ENCODE results near the gene C1orf53.
A peak's percentile ranks its signal among the peaks of the same experiment; 100 is the strongest.
"Not testable (repeated sequence)": the region's sequence is repeated elsewhere in the genome, so short reads cannot be mapped to it uniquely, and the experiment has no call there.

The C1orf53 gene

GRCh38 chr1:197902454-197903195 lies at the start of gene C1orf53:
TSS of gene C1orf53 (plus strand) at chr1:197902630. CDS start at chr1:197902650, 20 bp downstream.
- peak; percentile 79 to 99 (median 89) for DNase-seq
- intact Hi-C loops (cut with DNase I): no loop called here

GRCh38 chr1:197855751-197856150 lies 46.7 kb upstream of the C1orf53 start:
- intact Hi-C loops (cut with DNase I); DNase-seq: not testable (repeated sequence)

- no peak for DNase-seq
- intact Hi-C loops (cut with DNase I): no loop called here
Observed at GRCh38 chr1:197857477-197857876, 45.0 kb upstream of the C1orf53 start.

- intact Hi-C loops (cut with DNase I): no loop called here
- no peak for DNase-seq
Observed at GRCh38 chr1:197859024-197859423, 43.4 kb upstream of the C1orf53 start.

GRCh38 chr1:197862221-197862620 lies 40.2 kb upstream of the C1orf53 start:
- intact Hi-C loops (cut with DNase I): no loop called here

GRCh38 chr1:197862671-197863070 lies 39.8 kb upstream of the C1orf53 start:
- DNase-seq: no peak
- intact Hi-C loops (cut with DNase I): no loop called here

More at GRCh38 chr1:197862221-197862620, 40.2 kb upstream of the C1orf53 start:
- no peak for DNase-seq

- intact Hi-C loops (cut with DNase I): no loop called here
Observed at GRCh38 chr1:197865809-197866208, 36.6 kb upstream of the C1orf53 start.

GRCh38 chr1:197868751-197869489 lies 33.5 kb upstream of the C1orf53 start:
- intact Hi-C loops (cut with DNase I): no loop called here

More at GRCh38 chr1:197865809-197866208, 36.6 kb upstream of the C1orf53 start:
- no peak for DNase-seq

GRCh38 chr1:197869490-197870077 lies 32.8 kb upstream of the C1orf53 start:
- DNase-seq: no peak
- intact Hi-C loops (cut with DNase I): no loop called here

More at GRCh38 chr1:197868751-197869489, 33.5 kb upstream of the C1orf53 start:
- no peak for DNase-seq

- intact Hi-C loops (cut with DNase I): no loop called here
- no peak for DNase-seq
Observed at GRCh38 chr1:197876894-197877293, 25.5 kb upstream of the C1orf53 start.

GRCh38 chr1:197880385-197880784 lies 22.0 kb upstream of the C1orf53 start:
- DNase-seq; intact Hi-C loops (cut with DNase I): not testable (repeated sequence)

GRCh38 chr1:197882241-197882640 lies 20.2 kb upstream of the C1orf53 start:
- DNase-seq; intact Hi-C loops (cut with DNase I): not testable (repeated sequence)

GRCh38 chr1:197884173-197884572 lies 18.3 kb upstream of the C1orf53 start:
- intact Hi-C loops (cut with DNase I): no loop called here
- DNase-seq: no peak

- intact Hi-C loops (cut with DNase I): no loop called here
- DNase-seq: no peak
Observed at GRCh38 chr1:197890936-197891335, 11.5 kb upstream of the C1orf53 start.

GRCh38 chr1:197892684-197893083 lies 9.7 kb upstream of the C1orf53 start:
- DNase-seq: no peak
- intact Hi-C loops (cut with DNase I): no loop called here

GRCh38 chr1:197896301-197896700 lies 6.1 kb upstream of the C1orf53 start:
- DNase-seq: no peak
- intact Hi-C loops (cut with DNase I): no loop called here

- no peak for DNase-seq
- intact Hi-C loops (cut with DNase I): no loop called here
Observed at GRCh38 chr1:197899037-197899436, 3.4 kb upstream of the C1orf53 start.

- intact Hi-C loops (cut with DNase I): no loop called here
- DNase-seq: no peak
Observed at GRCh38 chr1:197902131-197902453, 338 bp upstream of the C1orf53 start.

GRCh38 chr1:197903196-197903514 lies 725 bp downstream of the C1orf53 start:
- intact Hi-C loops (cut with DNase I): no loop called here
- DNase-seq: no peak

GRCh38 chr1:197904126-197904787 lies 1.8 kb downstream of the C1orf53 start:
- intact Hi-C loops (cut with DNase I): no loop called here

GRCh38 chr1:197905699-197906351 lies 3.4 kb downstream of the C1orf53 start:
- intact Hi-C loops (cut with DNase I): no loop called here
- no peak for DNase-seq

More at GRCh38 chr1:197904126-197904787, 1.8 kb downstream of the C1orf53 start:
- DNase-seq: no peak

Measured in posterior cingulate gyrus (tissue), 11 donors.